Left ventricle myocardium inferior (tissue), 1 donor: ENCODE results near the gene DNAAF8. TPM values are rescaled to one million over a fixed set of nuclear protein-coding genes. Genes with fewer than 3 reads are reported as not detected.

ENCODE experiments used
- DNase-seq: peaks from one replicate; pipeline ENCODE4 v3.0.0-alpha.2; 2020
- H3K27ac ChIP-seq: fragments of 200-600 bp; replicated peaks from 2 replicates; pipeline ENCODE4 v1.8.0; 2021
- H3K27me3 ChIP-seq: fragments of 200-600 bp; 2 replicates; pipeline ENCODE4 v1.8.0; 2021; ENCODE audit warnings: low read depth
- H3K36me3 ChIP-seq: fragments of 200-600 bp; 2 replicates; pipeline ENCODE4 v1.8.0; 2021
- H3K4me1 ChIP-seq: fragments of 200-600 bp; 2 replicates; pipeline ENCODE4 v1.8.0; 2021
- H3K4me3 ChIP-seq: fragments of 200-600 bp; 2 replicates; pipeline ENCODE4 v1.8.0; 2021; ENCODE audit warnings: mild to moderate bottlenecking, moderate library complexity
- H3K9me3 ChIP-seq: fragments of 200-600 bp; replicated peaks from 2 replicates; pipeline ENCODE4 v1.8.0; 2021
- intact Hi-C: fragments of 100-400 bp; cut with micrococcal nuclease; formaldehyde crosslinking; loops from one replicate; pipeline ENCODE4 v1.11.0; 2022
- total RNA-seq: library from RNA; stranded (reverse); fragmentation: NEBNext Ultra II Directional; extraction: Animal tissue kit (Norgen Biotek cat#: 25700); gene quantifications from one replicate; pipeline ENCODE4 v1.2.1, GENCODE V29; 2021
- TF ChIP-seq, protein P1 (sequence below): fragments of 200-600 bp; IDR thresholded peaks from 2 replicates; pipeline ENCODE4 v1.8.0; 2021; ENCODE audit warnings: antibody characterized with exemption, mild to moderate bottlenecking, borderline replicate concordance
- donor health status: DM: no; HTN: yes; CAD: no; lungs with severe emphysema.

DNAAF8 gene
- total RNA-seq, 1 donor from 2014 or later: 0.77 TPM

DNA sequence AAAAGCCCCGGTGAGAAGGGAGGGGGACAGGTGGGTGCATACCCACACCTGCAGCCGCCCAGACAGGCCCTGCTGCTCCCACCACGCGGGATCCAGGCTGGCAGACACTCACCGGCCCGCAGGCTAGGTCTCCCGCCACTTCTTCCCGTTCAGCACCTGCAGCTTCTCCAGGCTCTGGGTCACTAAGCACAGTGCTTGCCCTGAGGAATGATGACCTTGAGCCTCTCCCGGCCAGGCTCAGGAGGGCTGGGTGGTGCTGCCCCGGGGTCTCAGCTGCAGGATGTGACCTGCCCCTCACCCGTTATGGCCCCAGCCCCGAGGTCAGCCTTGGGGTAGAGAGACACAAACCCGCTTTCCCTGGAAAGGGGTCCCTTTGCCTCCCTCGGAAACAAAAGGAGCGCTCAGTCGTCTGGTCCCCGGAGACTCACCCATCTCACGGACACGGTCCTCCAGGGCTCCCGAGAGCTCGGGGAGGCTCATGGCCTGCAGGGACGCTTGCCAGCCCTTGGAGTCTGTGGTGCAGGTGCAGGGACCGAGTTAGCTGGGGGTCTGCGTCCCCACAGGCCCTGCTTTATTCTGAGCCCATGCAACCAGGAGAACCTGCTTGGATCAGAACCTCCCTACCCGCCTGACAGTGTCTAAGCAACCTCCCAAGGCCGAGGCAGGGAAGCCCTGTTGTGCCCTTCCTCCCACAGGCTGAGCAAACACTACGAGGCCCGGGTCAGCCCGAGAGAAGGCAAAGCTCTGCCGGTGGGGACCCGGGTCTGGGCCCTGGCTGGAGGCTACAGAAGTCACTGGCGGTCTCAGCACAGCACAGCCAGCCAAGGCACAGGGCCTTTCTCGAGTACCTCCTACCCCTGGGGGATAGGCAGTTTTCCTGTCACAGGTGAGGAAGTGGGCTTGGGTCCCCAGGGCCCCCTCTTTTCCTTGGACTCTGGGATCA is 37.2 kb upstream of the DNAAF8 start:
- Histone ChIP-seq H3K4me1 (peaks cover 57% of the 10 kb centered on the region), H3K27ac (peak overlapping the region; percentile 92), H3K4me3 (no peak overlapping the region), H3K9me3 (no peaks in the 10 kb centered on the region), H3K27me3 (no peaks in the 10 kb centered on the region), H3K36me3 (peaks cover 66% of the 10 kb centered on the region)
- TF ChIP-seq, protein P1, sequence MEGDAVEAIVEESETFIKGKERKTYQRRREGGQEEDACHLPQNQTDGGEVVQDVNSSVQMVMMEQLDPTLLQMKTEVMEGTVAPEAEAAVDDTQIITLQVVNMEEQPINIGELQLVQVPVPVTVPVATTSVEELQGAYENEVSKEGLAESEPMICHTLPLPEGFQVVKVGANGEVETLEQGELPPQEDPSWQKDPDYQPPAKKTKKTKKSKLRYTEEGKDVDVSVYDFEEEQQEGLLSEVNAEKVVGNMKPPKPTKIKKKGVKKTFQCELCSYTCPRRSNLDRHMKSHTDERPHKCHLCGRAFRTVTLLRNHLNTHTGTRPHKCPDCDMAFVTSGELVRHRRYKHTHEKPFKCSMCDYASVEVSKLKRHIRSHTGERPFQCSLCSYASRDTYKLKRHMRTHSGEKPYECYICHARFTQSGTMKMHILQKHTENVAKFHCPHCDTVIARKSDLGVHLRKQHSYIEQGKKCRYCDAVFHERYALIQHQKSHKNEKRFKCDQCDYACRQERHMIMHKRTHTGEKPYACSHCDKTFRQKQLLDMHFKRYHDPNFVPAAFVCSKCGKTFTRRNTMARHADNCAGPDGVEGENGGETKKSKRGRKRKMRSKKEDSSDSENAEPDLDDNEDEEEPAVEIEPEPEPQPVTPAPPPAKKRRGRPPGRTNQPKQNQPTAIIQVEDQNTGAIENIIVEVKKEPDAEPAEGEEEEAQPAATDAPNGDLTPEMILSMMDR: no peak
- intact Hi-C loops: no loop called here
- no peak for DNase-seq

- no peaks in the 10 kb centered on the region for H3K9me3 ChIP-seq
- H3K27ac ChIP-seq: no peak overlapping the region
- peaks cover 50% of the 10 kb centered on the region for H3K4me1 ChIP-seq
- intact Hi-C loops: no loop called here
- no peak for DNase-seq
- no peak overlapping the region for H3K4me3 ChIP-seq
- peaks cover 68% of the 10 kb centered on the region for H3K36me3 ChIP-seq
- H3K27me3 ChIP-seq: no peaks in the 10 kb centered on the region
- TF ChIP-seq, protein P1: no peak
Observed at GRCh38 chr16:4697848-4698291, 36.5 kb upstream of the DNAAF8 start.

DNA sequence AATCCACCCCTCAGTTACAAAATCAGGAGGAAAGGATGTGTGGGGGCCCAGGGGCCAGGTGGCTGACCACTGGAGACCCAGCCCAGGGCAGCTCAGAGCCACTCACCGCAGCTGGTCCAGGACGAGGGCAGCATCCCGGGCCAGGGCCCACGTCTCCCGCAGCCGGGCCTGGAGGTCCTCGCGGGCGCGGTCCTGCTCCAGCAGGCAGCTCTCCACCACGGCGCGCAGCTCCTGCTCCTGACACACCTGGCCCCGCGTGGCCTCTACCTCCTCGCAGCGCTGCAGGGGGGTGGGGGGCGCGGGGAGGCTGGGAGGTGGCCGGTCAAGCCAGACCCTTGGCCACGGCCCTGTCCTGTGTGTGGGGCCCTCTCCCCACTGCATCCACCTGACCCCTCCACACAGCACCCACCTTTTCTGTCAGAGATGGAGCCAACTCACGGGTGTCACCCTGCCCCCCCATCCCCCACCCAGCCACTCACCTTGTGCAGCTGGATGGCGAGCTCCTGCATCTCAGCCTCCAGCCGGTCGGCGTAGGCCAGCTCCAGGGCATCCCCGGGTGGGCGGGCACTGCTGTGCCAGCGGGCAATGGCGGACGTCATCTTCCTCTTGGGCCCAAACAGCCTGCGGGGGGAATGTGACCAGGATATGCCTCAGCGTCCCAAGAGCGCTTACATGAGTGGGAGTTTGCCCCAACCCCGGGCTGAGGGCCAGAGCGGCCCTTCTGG is 35.9 kb upstream of the DNAAF8 start:
- no peak overlapping the region for H3K27ac ChIP-seq

DNA sequence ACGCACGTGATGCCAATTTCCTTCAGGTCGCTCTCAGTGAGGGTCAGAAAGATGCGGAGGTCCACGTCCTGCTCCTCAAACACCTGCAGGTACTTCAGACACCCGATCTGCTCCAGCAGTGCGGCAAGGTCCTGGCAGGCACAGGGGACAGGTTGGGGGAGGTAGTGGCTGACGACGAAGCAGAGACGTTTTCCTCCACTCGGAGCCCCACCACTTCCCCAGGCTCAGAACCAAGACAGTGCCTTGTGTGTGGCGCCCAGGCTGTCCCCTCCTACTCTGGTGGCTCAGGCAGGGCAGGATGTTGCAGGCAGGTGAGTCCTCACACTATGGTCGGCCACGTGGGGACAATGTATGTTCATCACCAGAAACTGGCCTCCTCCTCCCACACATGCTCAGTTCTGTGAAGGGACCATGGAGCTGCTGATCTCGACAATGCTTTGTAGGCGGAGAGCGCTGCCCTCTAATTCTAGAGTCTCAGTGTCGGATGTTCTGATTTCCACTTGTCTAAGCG is 35.2 kb upstream of the DNAAF8 start:
- H3K27ac ChIP-seq: no peak overlapping the region
- H3K9me3 ChIP-seq: no peaks in the 10 kb centered on the region
- intact Hi-C loops: no loop called here
- no peaks in the 10 kb centered on the region for H3K27me3 ChIP-seq
- no peak for DNase-seq
- TF ChIP-seq, protein P1: no peak
- H3K4me1 ChIP-seq: peaks cover 41% of the 10 kb centered on the region
- H3K4me3 ChIP-seq: no peak overlapping the region
- H3K36me3 ChIP-seq: peaks cover 74% of the 10 kb centered on the region

More for the DNA sequence above, 35.9 kb upstream of the DNAAF8 start:
- peaks cover 68% of the 10 kb centered on the region for H3K36me3 ChIP-seq
- H3K9me3 ChIP-seq: no peaks in the 10 kb centered on the region
- no peaks in the 10 kb centered on the region for H3K27me3 ChIP-seq
- intact Hi-C loops: no loop called here
- DNase-seq: no peak
- TF ChIP-seq, protein P1: no peak
- H3K4me1 ChIP-seq: peaks cover 47% of the 10 kb centered on the region
- H3K4me3 ChIP-seq: no peak overlapping the region

DNA sequence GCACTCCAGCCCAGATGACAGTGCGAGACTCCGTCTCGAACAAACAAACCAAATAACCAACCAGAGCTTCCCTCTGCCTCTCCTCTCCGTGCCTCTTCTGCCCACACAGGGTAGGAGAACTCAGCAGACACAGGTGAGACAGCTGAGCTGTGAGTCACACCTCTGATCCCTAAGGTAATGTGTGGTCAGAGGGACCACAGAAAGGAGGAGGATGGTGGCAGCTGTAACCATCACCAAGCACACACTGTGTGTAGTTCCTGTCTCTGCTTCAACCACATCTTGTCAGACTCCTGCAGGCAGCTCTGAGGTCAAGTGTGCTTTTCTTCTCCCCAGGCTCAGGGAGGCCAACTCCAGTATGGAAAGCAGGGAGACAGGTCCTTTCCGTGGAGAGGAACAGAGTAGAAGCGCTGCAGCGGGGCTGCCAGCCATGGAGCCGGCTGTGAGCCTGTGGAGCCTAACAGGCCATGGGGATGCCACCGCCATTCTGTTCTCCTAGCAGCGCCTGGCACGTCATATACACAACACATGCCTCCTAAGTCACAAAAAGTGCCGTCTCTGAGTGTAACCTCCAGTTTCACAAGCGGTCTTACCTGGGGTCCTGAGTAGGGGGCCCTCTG is 33.8 kb upstream of the DNAAF8 start:
- H3K27ac ChIP-seq: no peak overlapping the region
- TF ChIP-seq, protein P1: no peak
- no peak overlapping the region for H3K4me3 ChIP-seq
- no peaks in the 10 kb centered on the region for H3K27me3 ChIP-seq
- intact Hi-C loops: no loop called here
- H3K4me1 ChIP-seq: peaks cover 28% of the 10 kb centered on the region
- DNase-seq: no peak
- H3K36me3 ChIP-seq: peaks cover 88% of the 10 kb centered on the region
- no peaks in the 10 kb centered on the region for H3K9me3 ChIP-seq
